GM21619 (cell line): ENCODE measurements around the gene BSG.
"Not testable (repeated sequence)": the region's sequence is repeated elsewhere in the genome, so short reads cannot be mapped to it uniquely, and the experiment has no call there.

Experiments used
- ATAC-seq: cut with Tn5 transposase; IDR thresholded peaks from one replicate; pipeline ENCODE4 v1.9.1; 2021; ENCODE audit not compliant: unreplicated experiment

Gene BSG

GRCh38 chr19:585146-585545, 12.8 kb downstream of the BSG start:
- ATAC-seq = not testable (repeated sequence)

GRCh38 chr19:585551-586110, 13.2 kb downstream of the BSG start:
- no peak for ATAC-seq

- ATAC-seq = no peak
Observed at GRCh38 chr19:588093-588740, 15.8 kb downstream of the BSG start.

GRCh38 chr19:588741-589692, 16.6 kb downstream of the BSG start:
- no peak for ATAC-seq

- no peak for ATAC-seq
Observed at GRCh38 chr19:589693-590395, 17.4 kb downstream of the BSG start, which contains the start of gene HCN2. TSS of gene HCN2 (plus strand) at chr19:589881. CDS start at chr19:589946, 65 bp downstream.

GRCh38 chr19:590396-590745, 18.0 kb downstream of the BSG start:
- ATAC-seq = no peak

GRCh38 chr19:590750-591098, 18.3 kb downstream of the BSG start:
- no peak for ATAC-seq

GRCh38 chr19:591099-591958, 18.9 kb downstream of the BSG start:
- ATAC-seq = no peak

- no peak for ATAC-seq
Observed at GRCh38 chr19:592101-592500, 19.7 kb downstream of the BSG start.

GRCh38 chr19:593055-593454, 20.7 kb downstream of the BSG start:
- no peak for ATAC-seq

- no peak for ATAC-seq
Observed at GRCh38 chr19:593505-593904, 21.1 kb downstream of the BSG start.

GRCh38 chr19:594265-594870, 22.0 kb downstream of the BSG start:
- ATAC-seq = no peak

GRCh38 chr19:595326-596262, 23.2 kb downstream of the BSG start:
- no peak for ATAC-seq

GRCh38 chr19:596263-596655, 23.9 kb downstream of the BSG start:
- ATAC-seq = no peak

- no peak for ATAC-seq
Observed at GRCh38 chr19:597406-598315, 25.3 kb downstream of the BSG start.

GRCh38 chr19:601310-601709, 28.9 kb downstream of the BSG start:
- ATAC-seq = no peak

GRCh38 chr19:601790-602189, 29.4 kb downstream of the BSG start:
- ATAC-seq = no peak
